Esophagus squamous epithelium (tissue), 4 donors: ENCODE results near the gene TMEM81.

Experiments used
- POLR2A ChIP-seq, 4 donors: fragments of 450-650 bp; IDR thresholded peaks; one replicate each; pipeline ENCODE4 v1.6.1; 2017; ENCODE audit warnings: antibody characterized with exemption in 4 of 4, mild to moderate bottlenecking in 4 of 4, moderate library complexity in 3 of 4
- TF ChIP-seq, protein P1 (sequence below), 6 experiments: fragments of 450-650 bp in 4 of 6; fragments of 200-600 bp in 2 of 6; sonication (generic) in 2 of 6; IDR thresholded peaks; one replicate each; pipeline ENCODE4 v1.5.1; 2016 to 2019; ENCODE audit warnings: antibody characterized with exemption in 6 of 6, mild to moderate bottlenecking in 4 of 6, moderate library complexity in 4 of 6

DNA sequence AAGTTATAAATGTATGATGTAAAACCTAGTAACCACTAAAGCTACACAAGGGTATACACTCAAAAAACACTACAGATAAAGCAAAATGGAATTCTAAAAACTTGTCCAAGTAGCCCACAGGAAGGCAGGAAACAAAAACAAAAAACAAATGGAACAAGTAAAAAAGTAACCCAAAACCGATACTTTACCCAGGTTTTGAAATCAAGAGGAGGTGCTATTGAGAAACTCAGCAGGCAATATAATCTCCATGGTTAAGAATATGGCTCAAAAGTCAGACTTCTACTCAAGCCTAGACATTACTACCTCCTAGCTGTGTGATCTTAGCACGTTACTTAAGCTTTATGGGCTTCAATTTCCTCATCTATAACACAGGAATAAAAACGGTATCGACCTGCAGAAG, 24.2 kb upstream of the TMEM81 start:
- TF ChIP-seq, protein P1, sequence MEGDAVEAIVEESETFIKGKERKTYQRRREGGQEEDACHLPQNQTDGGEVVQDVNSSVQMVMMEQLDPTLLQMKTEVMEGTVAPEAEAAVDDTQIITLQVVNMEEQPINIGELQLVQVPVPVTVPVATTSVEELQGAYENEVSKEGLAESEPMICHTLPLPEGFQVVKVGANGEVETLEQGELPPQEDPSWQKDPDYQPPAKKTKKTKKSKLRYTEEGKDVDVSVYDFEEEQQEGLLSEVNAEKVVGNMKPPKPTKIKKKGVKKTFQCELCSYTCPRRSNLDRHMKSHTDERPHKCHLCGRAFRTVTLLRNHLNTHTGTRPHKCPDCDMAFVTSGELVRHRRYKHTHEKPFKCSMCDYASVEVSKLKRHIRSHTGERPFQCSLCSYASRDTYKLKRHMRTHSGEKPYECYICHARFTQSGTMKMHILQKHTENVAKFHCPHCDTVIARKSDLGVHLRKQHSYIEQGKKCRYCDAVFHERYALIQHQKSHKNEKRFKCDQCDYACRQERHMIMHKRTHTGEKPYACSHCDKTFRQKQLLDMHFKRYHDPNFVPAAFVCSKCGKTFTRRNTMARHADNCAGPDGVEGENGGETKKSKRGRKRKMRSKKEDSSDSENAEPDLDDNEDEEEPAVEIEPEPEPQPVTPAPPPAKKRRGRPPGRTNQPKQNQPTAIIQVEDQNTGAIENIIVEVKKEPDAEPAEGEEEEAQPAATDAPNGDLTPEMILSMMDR (IDR thresholded peaks at IDR 0.05): no peak
- no peak for TF ChIP-seq POLR2A (IDR thresholded peaks at IDR 0.05)
